Gastrocnemius medialis (tissue), 4 donors: ENCODE results near the gene MDH2.

ENCODE experiments used
- CTCF ChIP-seq, 5 experiments: fragments of 450-650 bp in 3 of 5; fragments of 200-600 bp in 2 of 5; sonication (generic) in 2 of 5; IDR thresholded peaks in 4 of 5; conservative IDR thresholded peaks in 1 of 5; 1 replicate in 4 of 5; 2 replicates in 1 of 5; pipeline ENCODE4 v1.5.1; 2016 to 2019; ENCODE audit warnings: antibody characterized with exemption in 5 of 5, mild to moderate bottlenecking in 3 of 5, moderate library complexity in 3 of 5
- POLR2A ChIP-seq, 2 donors: fragments of 450-650 bp; IDR thresholded peaks; one replicate each; pipeline ENCODE4 v1.6.1; 2017; ENCODE audit warnings: antibody characterized with exemption in 2 of 2, mild to moderate bottlenecking in 2 of 2, moderate library complexity in 2 of 2

GRCh38 chr7:76063114-76063513, 15.2 kb downstream of the MDH2 start:
- TF ChIP-seq CTCF (IDR thresholded peaks at IDR 0.05 in 4 of 5, conservative IDR thresholded peaks at IDR 0.05 in 1 of 5) (no peak), POLR2A (IDR thresholded peaks at IDR 0.05) (no peak)
